T-helper 22 cell (primary cell): Measurements from ENCODE around the gene BSND.

Experiments used
- DNase-seq: peaks from one replicate; pipeline ENCODE4 v3.0.0-alpha.2; 2020; ENCODE audit warnings: low read depth

The BSND gene

GRCh38 chr1:54991939-54992338 is 6.8 kb upstream of the BSND start:
- DNase-seq: no peak

GRCh38 chr1:54993140-54993539 is 5.6 kb upstream of the BSND start:
- DNase-seq: no peak

GRCh38 chr1:54994355-54994990 is 4.3 kb upstream of the BSND start:
- DNase-seq: no peak

GRCh38 chr1:54995013-54995760 is 3.5 kb upstream of the BSND start:
- no peak for DNase-seq

GRCh38 chr1:54995835-54996234 is 2.9 kb upstream of the BSND start:
- peak; percentile 39 for DNase-seq

- DNase-seq: peak; percentile 59
These were observed 2.3 kb upstream of the BSND start for GRCh38 chr1:54996359-54996868.

- DNase-seq: no peak
These were observed 1.6 kb upstream of the BSND start for GRCh38 chr1:54996869-54997710.

- DNase-seq: no peak
These were observed 1.1 kb upstream of the BSND start for GRCh38 chr1:54997711-54997986.

GRCh38 chr1:54998100-54998499 is 633 bp upstream of the BSND start:
- DNase-seq: no peak

GRCh38 chr1:55000110-55001085 is 1.7 kb downstream of the BSND start:
- no peak for DNase-seq

- DNase-seq: no peak
These were observed 2.6 kb downstream of the BSND start for GRCh38 chr1:55001311-55001710.

GRCh38 chr1:55002686-55003085 is 4.0 kb downstream of the BSND start:
- DNase-seq: no peak

- no peak for DNase-seq
These were observed 6.8 kb downstream of the BSND start for GRCh38 chr1:55005351-55006140.

- no peak for DNase-seq
These were observed 8.2 kb downstream of the BSND start for GRCh38 chr1:55006931-55007330.

- no peak for DNase-seq
These were observed 8.9 kb downstream of the BSND start for GRCh38 chr1:55007625-55008024.

GRCh38 chr1:55010194-55010886 is 11.6 kb downstream of the BSND start:
- no peak for DNase-seq

- DNase-seq: no peak
These were observed 12.1 kb downstream of the BSND start for GRCh38 chr1:55010887-55011217.

- no peak for DNase-seq
These were observed 13.9 kb downstream of the BSND start for GRCh38 chr1:55012661-55013060.

GRCh38 chr1:55015123-55015522 is 16.4 kb downstream of the BSND start:
- DNase-seq: no peak
